Stimulated activated CD4-positive, alpha-beta T cell treated with anti-CD3 and anti-CD28 coated beads, Interleukin-4, amount 100 ng/mL, for 24 hours (primary cell): ENCODE results near the gene GSTM2.

ENCODE experiments used
- DNase-seq: peaks from one replicate; pipeline ENCODE4 v3.0.0-alpha.2; 2020

GSTM2 gene

GRCh38 chr1:109630081-109630897, 37.6 kb upstream of the GSTM2 start:
- peak; percentile 39 for DNase-seq

- no peak for DNase-seq
Observed at GRCh38 chr1:109630898-109631512, 36.9 kb upstream of the GSTM2 start.

- DNase-seq: no peak
Observed at GRCh38 chr1:109631513-109632505, 36.0 kb upstream of the GSTM2 start.

GRCh38 chr1:109632671-109633346, 35.0 kb upstream of the GSTM2 start:
- no peak for DNase-seq

GRCh38 chr1:109634292-109634691, 33.6 kb upstream of the GSTM2 start:
- DNase-seq: no peak

DNA sequence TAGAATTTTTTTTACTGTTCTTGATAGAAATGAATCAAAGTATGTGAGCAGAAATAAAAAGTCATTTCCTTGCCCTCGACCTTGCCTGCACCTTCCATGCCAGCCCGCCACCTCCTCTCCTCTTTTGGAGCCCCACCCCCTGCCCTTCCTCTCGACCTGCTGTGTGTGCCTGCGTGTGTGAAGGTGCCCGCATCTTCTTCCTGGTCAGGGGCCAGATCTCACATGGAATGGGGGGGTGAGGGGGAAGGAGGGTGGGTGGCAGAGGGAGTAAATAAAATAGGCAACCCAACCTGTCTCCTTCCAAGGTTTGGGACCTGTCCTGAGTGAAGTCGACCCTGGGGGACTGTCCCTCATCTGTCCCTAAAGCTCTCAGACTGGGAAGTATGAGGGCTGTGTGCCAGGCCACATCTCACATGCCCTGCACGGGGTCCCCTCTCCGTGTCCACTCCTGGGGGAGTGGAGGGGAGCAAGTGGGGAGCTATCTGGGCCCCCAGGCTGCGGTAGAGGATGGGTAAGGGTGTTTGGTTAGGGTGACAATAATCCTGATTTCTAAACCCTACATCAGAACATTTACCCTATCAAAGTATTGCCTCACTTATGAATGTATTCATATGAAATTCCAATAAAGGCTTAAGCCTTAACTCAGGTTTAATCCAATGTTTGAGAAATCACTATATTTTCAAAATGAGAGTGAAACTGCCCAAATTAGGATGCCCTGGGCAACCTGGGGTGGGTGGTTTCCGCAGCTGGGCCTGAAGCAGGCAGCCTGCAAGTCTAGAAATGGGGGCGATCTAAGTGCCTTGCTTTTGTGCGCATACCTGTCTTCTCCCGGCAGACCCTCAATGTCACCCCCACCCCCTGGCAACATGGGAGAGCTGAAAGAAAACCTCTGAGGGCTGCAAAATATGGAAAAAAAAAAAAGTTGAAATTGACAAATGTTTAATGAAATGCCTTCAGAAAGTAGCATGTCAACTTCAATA, 32.8 kb upstream of the GSTM2 start:
- no peak for DNase-seq

DNA sequence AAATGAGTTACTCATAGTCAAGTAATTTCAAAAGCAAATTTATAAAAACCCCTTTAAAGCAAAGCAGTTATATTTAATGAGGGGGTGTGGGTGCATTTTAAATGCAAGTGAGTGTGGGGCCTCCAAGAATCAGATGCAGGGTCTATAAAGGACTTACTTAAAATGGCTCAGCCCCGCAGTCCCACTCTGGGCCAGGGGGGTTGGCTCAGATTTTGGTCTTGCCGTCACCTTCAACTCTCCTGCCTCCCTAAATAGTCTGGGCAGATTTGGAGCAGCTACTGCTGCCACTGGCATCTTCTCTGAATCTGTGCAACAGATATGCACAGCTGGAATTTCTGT, 32.0 kb upstream of the GSTM2 start:
- DNase-seq: no peak

DNA sequence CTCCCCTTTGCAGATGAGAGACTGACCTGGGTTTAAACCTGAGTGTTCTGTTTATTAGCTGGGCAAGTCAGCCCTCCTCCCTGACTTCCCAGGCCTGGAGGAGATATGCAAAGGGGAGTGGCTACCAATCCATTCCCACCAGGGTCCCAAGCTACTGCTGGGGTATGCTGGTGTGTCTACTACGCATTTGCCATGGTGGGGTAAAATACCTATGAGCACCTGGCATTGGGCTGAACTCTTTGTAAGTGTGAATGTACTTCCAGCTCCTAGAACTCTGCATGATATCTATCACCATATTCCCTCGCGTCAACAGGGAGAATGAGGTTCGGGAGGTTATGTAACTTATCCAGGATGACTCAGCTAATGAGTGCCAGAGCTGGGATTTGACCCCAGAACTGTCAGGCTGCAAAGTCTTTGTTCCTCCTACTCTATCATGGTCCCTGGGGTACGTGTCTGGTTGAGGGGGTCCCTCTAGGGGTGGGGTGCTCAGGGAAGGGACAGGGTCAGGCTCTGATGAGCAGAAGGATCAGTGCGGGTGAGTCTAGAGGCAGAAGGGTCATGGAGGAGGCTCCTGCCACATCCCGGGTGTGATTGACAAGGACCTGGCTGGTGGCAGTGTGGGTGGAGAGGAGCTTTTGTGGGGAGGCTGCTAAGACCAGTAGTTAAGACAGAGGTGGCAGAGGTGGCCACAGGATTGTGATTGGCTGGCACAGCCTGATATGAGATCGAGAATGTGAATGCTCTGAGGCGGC, 31.5 kb upstream of the GSTM2 start:
- DNase-seq: no peak

GRCh38 chr1:109637446-109637845, 30.4 kb upstream of the GSTM2 start:
- no peak for DNase-seq

- no peak for DNase-seq
Observed at GRCh38 chr1:109639063-109639840, 28.6 kb upstream of the GSTM2 start.

- no peak for DNase-seq
Observed at GRCh38 chr1:109639841-109640184, 28.0 kb upstream of the GSTM2 start.

GRCh38 chr1:109640285-109640865, 27.5 kb upstream of the GSTM2 start:
- peak; percentile 94 for DNase-seq

DNA sequence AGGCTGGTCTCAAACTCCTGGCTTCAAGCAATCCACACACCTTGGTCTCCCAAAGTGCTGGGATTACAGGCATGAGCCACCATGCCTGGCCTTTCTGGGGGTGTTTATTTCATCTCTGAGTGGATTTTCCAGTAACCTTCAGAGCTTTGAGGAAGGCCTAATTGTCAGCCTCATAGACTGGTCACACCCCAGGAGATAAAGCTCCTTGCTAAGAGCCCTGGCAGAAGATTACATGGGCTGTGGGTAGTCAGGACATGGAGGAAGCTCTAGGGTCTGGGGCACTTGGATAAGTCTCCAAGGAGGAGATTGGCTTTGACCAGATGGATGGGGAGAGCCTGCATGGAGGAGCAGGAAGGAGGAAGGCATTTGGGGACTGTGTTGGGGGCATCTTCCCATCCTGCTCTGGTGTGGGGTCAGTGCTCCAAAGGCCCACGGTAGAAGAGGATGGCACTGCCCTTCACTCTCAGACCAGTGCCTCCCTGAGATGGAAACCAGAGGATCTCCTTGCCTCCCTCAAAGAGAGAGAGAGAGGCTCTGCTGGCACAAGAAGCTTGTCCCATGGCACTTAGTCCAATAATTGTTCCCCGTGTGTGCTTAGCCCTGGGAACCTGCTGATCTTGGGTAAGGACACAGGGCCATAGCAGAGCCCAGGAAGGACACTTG, 26.6 kb upstream of the GSTM2 start:
- DNase-seq: no peak

DNA sequence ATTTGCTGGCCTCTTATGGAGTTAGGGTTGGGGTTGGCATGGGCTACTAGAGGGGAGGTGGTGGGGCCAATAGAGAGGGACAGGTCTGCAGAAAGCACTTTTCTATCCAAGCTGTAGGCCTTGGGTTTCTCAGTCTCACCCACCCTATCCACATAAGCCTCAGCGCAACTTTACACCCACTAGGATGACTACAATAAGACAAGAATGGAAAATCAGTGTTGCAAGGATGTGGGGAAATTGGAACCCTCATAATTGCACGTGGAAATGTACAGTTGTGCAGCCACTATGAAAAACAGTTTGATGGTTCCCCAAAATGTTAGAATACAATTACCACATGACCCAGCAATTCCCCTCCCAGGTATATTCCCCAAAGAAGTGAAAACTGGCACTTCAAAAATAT, 26.0 kb upstream of the GSTM2 start:
- DNase-seq: no peak

GRCh38 chr1:109642626-109643025, 25.2 kb upstream of the GSTM2 start:
- no peak for DNase-seq

- peak; percentile 91 for DNase-seq
Observed at GRCh38 chr1:109643385-109644230, 24.2 kb upstream of the GSTM2 start.

GRCh38 chr1:109644670-109645069, 23.2 kb upstream of the GSTM2 start:
- no peak for DNase-seq

DNA sequence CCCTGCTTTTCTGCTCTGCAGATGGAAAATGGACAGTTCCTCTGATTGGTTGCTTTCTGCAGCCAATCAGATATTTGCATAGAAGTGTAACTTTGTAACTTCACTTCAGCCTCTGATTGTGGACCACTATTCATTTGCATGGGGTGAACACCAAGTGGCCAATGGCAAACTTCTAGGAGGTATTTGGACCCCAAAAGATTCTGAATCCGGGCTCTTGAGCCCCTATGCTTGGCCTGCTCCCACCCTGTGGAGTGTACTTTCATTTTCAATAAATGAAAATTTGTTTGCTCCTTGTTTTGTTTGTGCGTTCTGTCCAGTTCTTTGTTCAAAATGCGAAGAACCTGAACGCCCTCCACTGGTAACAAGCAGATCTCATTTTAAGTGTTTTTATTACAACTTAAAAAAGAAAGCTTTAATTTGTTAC, 18.4 kb upstream of the GSTM2 start:
- no peak for DNase-seq
